ENCODE measurements around the gene SLIT1. TPM values are rescaled to one million over a fixed set of nuclear protein-coding genes. Genes with fewer than 3 reads are reported as not detected.

SLIT1 gene
- total RNA-seq, 4 donors from 2014 or later = 0.04 to 0.13 TPM; not detected in 2

- no peaks in the 10 kb centered on the region for H3K4me1 ChIP-seq
- no peak for ATAC-seq
- no peak overlapping the region for H3K27ac ChIP-seq
- peaks cover 0 to 4% (median 0%) of the 10 kb centered on the region in 3 donors for H3K9me3 ChIP-seq
- WGBS, 2 donors (ENCODE audit: low coverage in 1 of 2) = no CpG with 5 or more reads among the region's 9 CpGs
- no peaks in the 10 kb centered on the region for H3K36me3 ChIP-seq
- peaks cover 12% of the 10 kb centered on the region for H3K27me3 ChIP-seq
- H3K4me3 ChIP-seq = no peak overlapping the region
- TF ChIP-seq POLR2A (IDR thresholded peaks at IDR 0.05) = no peak
- no peak for TF ChIP-seq POLR2AphosphoS5 (IDR thresholded peaks at IDR 0.05)
- TF ChIP-seq CTCF (IDR thresholded peaks at IDR 0.05) = no peak
- TF ChIP-seq EP300 (IDR thresholded peaks at IDR 0.05) = no peak
These were observed 138.0 kb downstream of the SLIT1 start for GRCh38 chr10:97047788-97048187.

- Histone ChIP-seq H3K27ac (no peak overlapping the region), H3K4me3 (no peak overlapping the region), H3K9me3 (peaks cover 0 to 4% (median 0%) of the 10 kb centered on the region in 3 donors), H3K27me3 (peaks cover 12% of the 10 kb centered on the region), H3K4me1 (no peaks in the 10 kb centered on the region), H3K36me3 (no peaks in the 10 kb centered on the region)
- no peak for ATAC-seq
- 75 to 76% methylated on average over 3 to 5 of the region's 5 CpGs for WGBS, 2 donors (ENCODE audit: low coverage in 1 of 2)
- TF ChIP-seq EP300 (IDR thresholded peaks at IDR 0.05) (no peak), POLR2A (IDR thresholded peaks at IDR 0.05) (no peak), CTCF (IDR thresholded peaks at IDR 0.05) (no peak), POLR2AphosphoS5 (IDR thresholded peaks at IDR 0.05) (no peak)
These were observed 138.5 kb downstream of the SLIT1 start for GRCh38 chr10:97047083-97047736.

- Histone ChIP-seq H3K4me1 (no peaks in the 10 kb centered on the region), H3K9me3 (peaks cover 0 to 4% (median 0%) of the 10 kb centered on the region in 3 donors), H3K27me3 (peaks cover 12% of the 10 kb centered on the region), H3K27ac (no peak overlapping the region), H3K4me3 (no peak overlapping the region), H3K36me3 (no peaks in the 10 kb centered on the region)
- WGBS, 2 donors (ENCODE audit: low coverage in 1 of 2) = 38 to 55% methylated on average over 3 to 4 of the region's 11 CpGs
- TF ChIP-seq CTCF (IDR thresholded peaks at IDR 0.05) (no peak), POLR2AphosphoS5 (IDR thresholded peaks at IDR 0.05) (no peak), POLR2A (IDR thresholded peaks at IDR 0.05) (no peak), EP300 (IDR thresholded peaks at IDR 0.05) (no peak)
- ATAC-seq = no peak
These were observed 139.2 kb downstream of the SLIT1 start for GRCh38 chr10:97046456-97047082.

GRCh38 chr10:97043563-97043855 is 142.2 kb downstream of the SLIT1 start:
- Histone ChIP-seq H3K27ac (no peak overlapping the region), H3K4me1 (no peaks in the 10 kb centered on the region), H3K4me3 (no peak overlapping the region), H3K9me3 (peaks cover 0 to 4% (median 0%) of the 10 kb centered on the region in 3 donors), H3K27me3 (no peaks in the 10 kb centered on the region), H3K36me3 (no peaks in the 10 kb centered on the region)
- no peak for ATAC-seq
- 100% methylated on average over 1 of the region's 14 CpGs; no CpG with 5 or more reads in 1 of the 2 donors for WGBS, 2 donors (ENCODE audit: low coverage in 1 of 2)
- TF ChIP-seq CTCF (IDR thresholded peaks at IDR 0.05) (no peak), EP300 (IDR thresholded peaks at IDR 0.05) (no peak), POLR2A (IDR thresholded peaks at IDR 0.05) (no peak), POLR2AphosphoS5 (IDR thresholded peaks at IDR 0.05) (no peak)
